ENCODE measurements around the gene ATP8B1.
"Not testable (repeated sequence)": the region's sequence is repeated elsewhere in the genome, so short reads cannot be mapped to it uniquely, and the experiment has no call there.

The ATP8B1 gene

GRCh38 chr18:57764995-57765394, 38.1 kb downstream of the ATP8B1 start:
- no peak for DNase-seq (ENCODE audit: low read depth)

- no peak for DNase-seq (ENCODE audit: low read depth)
Measured at GRCh38 chr18:57764087-57764486, 39.0 kb downstream of the ATP8B1 start.

DNA sequence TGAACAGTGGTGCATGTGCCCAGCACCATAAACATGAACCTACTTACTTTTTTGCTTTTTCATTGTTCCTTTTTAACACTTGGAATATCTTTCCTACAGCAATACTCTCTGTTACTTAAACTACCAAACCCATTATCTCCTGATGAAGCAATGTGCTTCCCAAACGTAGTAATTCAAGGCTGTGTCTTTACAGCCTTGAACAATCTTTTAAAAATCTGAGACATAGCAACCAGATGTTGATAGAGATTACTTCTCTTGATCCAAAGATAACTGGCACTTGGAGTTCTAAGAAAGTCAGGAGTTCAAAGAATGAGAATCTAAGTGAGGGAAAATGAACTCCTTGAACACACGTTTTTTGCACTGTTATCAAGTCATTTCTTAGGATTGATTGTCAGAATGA, 40.4 kb downstream of the ATP8B1 start:
- DNase-seq (ENCODE audit: low read depth), result no peak

DNA sequence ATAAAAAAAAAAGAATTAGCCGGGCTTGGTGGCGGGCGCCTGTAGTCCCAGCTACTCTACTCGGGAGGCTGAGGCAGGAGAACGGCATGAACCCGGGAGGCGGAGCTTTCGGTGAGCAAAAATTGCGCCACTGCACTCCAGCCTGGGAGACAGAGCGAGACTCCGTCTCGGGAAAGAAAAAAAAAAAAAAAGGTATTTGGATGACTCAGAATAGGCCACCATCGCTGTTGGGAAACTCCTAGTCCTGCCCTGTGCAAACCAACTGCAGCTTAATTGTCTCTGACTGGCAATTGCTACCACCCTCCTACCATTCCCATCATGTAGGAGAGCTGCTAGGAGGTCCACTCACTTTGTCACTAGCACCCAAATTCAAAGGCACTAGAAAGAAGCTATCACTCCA, 43.5 kb downstream of the ATP8B1 start:
- DNase-seq (ENCODE audit: low read depth), result no peak

DNA sequence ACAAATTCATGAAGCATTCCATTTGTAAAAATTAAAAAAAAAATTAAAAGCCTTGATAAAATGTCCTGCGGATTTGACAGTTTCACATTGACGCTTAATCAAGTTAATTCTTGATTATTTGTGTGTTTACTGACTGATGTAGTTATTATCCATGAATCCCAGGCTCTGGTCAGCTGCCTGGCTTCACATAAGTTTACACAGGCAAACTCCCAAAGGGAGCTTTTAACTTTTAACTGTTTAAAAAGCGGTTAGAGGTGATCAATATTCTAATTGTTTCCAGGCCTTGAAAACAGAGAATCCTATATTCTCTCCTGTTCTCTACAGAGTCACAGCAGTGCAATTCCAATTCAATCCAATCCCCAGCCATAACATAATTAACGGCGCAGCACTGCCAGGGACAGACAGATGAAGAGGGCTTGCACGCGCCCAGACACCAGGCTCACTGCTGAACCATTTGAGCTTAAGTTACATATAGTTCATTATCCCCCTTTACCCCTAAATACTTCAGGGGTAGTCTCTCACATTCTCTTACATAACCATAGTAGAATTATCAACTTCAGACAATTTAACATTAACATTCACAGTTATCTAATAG, 47.5 kb downstream of the ATP8B1 start:
- DNase-seq (ENCODE audit: low read depth), result no peak

DNA sequence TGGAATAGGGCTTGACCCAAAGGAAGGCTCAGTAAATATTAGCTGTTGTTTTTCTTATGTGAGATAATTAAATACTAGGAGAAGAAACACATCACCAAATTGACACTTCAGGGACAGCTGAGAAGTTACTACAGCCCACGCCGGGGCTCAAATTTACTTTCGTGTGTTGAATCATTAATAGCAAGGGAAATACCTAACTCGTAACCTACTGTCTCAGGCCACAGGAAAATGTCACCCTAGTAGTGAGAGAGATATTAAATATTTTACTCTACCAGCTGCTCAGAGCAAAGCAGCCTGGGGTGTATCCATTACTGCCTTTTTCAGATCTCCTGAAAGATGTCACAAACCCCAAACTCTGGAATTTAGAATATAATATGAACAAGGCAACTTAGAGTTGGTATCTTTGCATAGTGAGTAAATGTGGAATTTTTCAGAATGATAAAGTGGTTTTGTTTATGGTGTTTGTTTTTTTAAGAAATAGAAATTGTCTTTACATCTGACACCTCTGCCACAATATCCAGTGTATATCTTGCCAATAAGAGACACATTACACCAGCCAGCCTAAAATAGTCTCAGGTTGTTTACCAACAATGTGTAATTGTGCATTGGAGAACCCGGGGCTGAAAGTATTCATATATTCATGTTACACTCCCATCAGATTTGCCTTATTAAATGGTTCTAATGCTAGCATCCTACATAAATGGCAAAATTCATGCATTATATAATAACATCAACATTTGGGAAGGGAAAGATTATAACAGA, 48.4 kb downstream of the ATP8B1 start:
- no peak for DNase-seq (ENCODE audit: low read depth)

DNA sequence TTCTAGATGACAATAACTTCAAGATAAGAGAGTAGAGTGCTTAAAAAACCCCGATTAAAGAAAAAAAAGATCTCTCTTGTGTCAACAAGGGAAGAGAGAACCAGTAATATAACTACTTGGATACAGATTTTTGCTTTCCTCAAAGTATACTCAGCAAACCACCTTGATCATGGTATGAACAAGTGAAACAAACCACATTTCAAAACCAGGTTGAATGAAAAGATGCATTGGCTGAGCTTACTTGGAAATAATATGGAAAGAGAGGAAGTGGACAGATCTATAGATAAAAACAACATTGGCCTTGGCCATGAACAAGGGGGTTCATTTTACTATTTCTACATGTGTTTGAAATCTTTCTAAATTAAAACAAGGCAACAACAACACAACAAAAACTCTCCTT, 50.1 kb downstream of the ATP8B1 start:
- DNase-seq (ENCODE audit: low read depth), result no peak

DNA sequence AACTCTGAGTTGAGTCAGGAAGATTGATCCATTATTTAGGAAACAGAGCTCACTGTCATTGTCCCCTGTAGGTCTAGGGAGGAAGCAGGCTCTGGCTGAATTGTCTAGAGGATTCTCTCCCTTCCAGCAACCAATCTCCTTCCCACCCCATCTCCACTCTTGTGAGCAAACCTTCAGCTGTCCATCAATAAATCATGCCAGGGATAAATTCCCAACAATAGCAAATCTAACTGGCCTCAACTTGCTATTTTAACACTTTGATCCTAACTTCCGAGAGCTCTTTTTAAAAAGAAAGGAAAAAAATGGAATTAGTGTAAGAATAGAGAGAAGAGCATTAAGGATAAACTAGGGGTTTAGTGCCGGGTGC, 53.5 kb downstream of the ATP8B1 start:
- no peak for DNase-seq (ENCODE audit: low read depth)

DNA sequence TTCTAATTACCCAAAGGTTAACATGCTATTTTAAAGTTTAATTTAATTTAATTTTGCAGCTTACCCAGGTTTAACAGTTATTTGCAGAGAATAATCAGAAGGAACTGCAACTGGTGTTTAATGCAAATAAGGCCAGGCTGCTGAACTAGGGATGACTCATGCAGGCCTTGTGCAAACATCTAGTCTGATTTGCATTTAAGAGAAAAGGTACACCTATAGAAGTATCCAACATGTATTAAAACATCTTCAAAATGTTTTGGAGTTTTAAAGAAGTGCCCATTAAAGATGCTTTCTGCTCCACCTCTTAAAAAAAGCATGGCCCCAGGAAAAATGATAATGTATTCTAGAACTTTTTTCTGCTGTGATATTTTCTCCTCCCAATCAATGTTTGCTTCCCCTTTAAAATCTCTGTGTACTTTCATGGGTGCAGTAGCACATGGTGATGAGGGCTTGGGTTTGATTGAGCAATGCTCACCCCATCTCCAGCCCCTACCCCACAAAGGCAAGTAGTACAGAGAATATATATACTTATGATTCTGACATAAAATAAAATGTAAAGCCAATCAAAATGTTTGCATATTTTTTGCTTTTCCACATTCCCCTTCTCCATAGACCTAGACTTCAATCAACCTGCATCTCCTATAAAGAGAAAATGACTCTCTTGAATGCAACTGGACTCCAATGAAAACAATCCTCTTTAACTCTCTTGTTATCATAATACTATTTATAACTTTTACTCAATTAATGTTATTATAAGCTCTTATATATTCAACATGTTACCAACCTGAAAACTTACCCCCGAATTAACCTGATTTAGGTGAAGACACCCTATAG, 54.1 kb downstream of the ATP8B1 start:
- no peak for DNase-seq (ENCODE audit: low read depth)

DNA sequence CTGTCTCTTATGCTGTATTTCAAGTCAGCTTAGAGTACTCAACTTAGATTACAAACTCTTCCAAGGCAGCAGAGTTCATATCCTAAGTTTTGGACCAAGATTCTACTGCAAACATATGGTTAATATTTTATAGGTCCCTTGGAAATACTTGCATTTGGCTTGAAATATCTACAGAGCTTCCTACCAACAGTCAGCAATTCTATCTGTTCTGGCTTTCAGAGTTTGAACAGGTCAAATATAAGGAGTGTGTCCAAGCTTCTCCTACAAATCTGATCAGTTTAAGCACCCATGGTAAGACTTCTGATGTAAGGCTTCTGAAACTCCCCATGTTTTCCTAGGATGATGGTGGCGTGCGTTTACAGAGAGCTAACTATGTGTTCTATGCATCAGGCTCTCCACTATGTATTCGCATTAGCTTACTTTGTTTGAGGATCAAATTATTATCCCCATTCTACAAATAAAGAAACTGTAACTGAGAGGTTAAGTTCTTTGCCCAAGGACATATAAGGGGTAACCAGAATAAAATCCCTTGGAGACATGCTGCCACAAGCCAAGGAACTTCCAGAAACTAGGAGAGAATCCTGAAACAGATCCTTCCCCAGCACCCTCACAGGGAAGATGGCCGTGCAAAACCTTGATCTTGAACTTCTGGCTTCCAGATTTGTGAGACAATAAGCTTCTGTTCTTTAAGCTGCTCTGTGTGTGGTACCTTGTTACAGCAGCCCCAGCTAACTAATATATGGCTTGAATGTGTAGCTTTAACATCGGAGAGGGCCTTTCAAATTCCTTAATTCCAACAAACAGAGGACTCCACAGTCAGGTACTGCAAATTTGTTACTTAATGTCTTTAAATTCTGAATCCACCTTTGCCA, 55.1 kb downstream of the ATP8B1 start:
- no peak for DNase-seq (ENCODE audit: low read depth)

GRCh38 chr18:57744211-57744694, 58.9 kb downstream of the ATP8B1 start:
- DNase-seq (ENCODE audit: low read depth), result no peak

- no peak for DNase-seq (ENCODE audit: low read depth)
Measured at GRCh38 chr18:57743008-57743407, 60.1 kb downstream of the ATP8B1 start.

DNA sequence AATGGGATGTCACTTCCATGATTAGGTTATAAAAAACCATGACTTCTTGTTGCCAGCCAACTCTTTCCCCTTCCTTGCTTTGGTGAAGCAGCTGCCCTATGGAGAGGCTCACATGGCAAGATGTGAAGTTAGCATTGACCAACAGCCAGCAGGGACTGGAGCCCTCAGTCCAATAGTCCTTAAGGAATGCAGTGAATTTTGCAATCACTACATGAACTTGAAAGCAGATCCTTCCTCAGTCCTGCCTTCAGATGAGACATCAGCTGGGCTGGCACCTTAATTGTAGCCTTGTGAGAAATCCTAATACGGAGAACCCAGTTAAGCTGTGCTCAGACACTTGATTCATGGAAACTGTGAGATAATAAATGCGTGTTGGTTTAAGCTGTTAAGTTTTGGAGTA, 61.8 kb downstream of the ATP8B1 start:
- DNase-seq (ENCODE audit: low read depth), result no peak

DNA sequence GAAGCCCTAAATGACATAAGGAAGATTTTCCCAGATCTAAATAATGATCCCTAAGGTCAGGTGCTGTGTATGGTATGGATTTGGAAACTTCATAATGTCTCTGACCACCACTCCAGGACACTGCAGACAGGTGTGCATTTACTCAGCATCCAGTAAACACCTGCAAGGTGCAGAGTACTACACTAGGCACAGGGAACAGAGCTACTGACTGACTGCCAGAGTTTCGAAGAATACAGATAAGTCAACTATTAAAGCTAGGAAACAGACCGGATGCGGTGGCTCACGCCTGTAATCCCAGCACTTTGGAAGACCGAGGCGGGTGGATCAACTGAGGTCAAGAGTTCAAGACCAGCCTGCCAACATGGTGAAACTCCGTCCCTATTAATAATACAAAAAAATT, 65.0 kb downstream of the ATP8B1 start:
- DNase-seq (ENCODE audit: low read depth), result no peak

DNA sequence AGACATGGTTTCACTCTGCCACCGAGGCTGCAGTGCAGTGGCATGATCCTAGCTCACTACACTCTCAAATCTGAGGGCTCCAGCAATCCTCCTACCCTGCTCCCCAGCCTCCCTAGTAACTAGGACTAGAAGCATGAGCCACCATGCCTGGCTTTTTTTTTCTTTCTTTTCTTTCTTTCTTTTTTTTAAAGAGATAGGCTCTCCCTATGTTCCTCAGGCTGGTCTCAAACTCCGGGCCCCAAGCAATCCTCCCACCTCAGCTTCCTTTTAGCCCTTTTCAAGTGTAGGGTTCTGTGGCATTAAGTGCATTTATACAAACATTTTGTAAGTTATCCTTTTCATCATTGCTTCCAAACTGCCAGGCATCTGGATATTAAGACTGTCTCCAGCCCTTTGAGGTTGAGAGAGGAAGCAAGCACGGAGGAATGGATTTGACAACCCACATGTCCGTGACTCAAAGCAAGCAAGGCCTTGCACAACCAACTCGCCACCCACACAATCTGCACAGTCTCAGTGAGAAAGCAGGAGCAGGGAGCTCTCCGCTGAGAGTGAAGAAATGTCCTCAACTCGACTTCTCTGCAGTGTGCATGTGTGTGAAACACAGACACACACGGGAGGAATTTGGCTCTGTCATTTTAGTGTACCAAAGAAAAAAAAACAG, 65.6 kb downstream of the ATP8B1 start:
- no peak for DNase-seq (ENCODE audit: low read depth)

- not testable (repeated sequence) for DNase-seq (ENCODE audit: low read depth)
Measured at GRCh38 chr18:57735042-57735441, 68.1 kb downstream of the ATP8B1 start.

DNA sequence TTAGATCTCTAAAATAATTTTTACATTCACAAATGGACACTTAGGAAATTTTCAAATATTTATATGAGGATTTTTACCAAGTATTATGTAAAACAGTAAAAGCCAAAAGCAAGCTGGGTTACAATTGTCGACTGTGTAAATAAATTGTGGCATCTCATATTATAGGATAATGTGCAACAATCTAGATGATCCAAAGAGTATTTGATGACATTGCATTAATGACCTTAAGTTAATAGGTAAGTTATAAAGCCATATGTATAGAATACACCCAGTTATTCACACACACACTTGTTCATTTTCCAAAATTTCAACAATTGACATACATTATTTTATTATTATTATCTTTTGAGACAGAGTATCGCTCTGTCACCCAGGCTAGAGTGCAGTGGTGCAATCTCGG, 69.3 kb downstream of the ATP8B1 start:
- no peak for DNase-seq (ENCODE audit: low read depth)

GRCh38 chr18:57730146-57730545, 73.0 kb downstream of the ATP8B1 start:
- DNase-seq (ENCODE audit: low read depth), result no peak

DNA sequence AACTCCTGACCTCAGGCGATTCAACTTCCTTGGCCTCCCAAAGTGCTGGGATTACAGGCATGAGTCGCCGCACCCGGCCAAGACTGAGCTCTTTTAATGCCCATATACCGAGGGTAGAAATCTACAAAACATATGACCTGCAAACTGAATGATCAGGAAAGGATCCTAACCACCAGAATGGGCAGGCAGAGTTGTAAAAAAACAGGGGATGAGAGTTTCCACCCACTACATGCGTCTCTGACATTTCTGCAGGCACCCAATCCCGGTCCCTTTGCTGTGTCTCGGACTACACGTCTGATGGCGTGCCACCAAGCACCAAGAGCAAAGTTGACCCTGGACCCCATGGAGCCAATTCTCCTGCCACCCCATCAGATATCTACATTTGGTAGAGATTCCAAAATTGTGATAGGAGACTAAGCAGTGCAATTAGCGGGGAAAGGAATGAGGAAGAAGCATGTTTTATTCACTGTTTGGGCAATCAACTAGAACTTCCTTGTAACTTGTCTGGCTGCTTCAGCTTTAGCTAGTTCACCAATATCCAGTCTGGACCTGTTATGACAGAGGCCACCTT, 74.1 kb downstream of the ATP8B1 start:
- no peak for DNase-seq (ENCODE audit: low read depth)

DNA sequence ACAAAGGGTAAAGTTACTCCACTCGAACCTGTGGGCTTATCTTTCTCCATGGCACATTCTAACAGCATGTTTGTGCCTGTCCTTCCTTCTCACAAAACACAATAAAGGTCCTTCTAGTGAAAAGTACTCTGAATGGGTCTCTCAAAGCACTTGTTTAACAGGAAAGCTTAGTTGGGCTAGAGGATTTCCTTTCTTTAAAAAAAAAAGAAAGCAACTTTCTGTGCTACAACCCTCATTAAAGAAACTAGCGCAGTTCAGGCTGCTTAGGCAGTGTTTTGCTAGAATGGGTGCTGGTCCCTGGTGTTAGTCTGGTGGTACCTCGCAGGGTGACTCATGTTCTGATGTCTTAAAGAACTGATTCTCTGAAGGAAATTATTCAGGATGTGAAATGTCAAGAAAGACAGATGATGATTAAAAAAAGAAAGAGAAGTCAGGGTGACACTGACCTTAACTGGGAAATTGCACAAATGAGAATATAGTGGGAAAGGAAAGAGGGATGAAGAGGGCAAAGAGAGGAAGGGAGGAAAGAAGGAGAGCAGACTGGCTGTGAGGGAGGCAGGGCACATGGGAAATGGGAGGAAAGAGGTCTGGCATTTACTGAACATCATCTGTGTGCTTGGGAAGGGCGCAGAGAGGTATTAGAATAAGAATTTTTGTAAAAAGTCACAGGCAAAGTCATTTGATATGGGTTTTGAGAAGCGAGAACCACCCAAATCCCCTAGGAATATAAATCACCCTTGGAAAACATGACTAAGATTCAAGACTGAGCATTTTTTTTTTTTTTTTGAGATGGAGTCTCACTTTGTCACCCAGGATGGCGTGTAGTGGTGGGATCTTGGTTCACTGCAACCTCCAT, 74.9 kb downstream of the ATP8B1 start:
- no peak for DNase-seq (ENCODE audit: low read depth)

Data from activated T-cell treated with anti-CD3 and anti-CD28 coated beads for 48 hours (primary cell).